ENCODE measurements around the gene WDR18.

DNA sequence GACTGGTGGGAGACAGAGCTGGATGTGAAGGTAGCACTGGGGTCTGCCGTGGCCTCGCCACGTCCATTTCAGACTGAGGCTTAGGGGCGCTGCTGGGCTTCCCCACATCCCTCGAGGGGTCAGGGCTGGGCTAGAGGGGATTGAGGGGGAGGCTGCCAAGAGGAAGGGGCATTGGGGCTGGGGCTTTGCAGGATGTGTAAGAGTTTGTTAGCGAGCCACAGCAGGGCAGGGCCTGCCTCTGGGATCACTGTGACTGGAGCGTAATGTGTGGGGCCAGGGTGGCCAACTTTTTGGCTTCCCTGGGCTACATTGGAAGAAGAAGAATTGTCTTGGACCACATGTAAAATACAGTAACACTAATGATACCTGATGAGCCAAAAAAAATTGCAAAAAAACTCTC, 44.2 kb upstream of the WDR18 start:
- TF ChIP-seq EP300 (conservative IDR thresholded peaks at IDR 0.05; ENCODE audit: poor library complexity, severe bottlenecking) (no peak), CTCF (IDR thresholded peaks at IDR 0.05; ENCODE audit: poor library complexity, severe bottlenecking) (no peak), RAD21 (conservative IDR thresholded peaks at IDR 0.05) (no peak), POLR2AphosphoS5 (IDR thresholded peaks at IDR 0.05) (no peak), SMC3 (conservative IDR thresholded peaks at IDR 0.05; ENCODE audit: poor library complexity) (no peak)
- TF ChIP-seq, protein P1, sequence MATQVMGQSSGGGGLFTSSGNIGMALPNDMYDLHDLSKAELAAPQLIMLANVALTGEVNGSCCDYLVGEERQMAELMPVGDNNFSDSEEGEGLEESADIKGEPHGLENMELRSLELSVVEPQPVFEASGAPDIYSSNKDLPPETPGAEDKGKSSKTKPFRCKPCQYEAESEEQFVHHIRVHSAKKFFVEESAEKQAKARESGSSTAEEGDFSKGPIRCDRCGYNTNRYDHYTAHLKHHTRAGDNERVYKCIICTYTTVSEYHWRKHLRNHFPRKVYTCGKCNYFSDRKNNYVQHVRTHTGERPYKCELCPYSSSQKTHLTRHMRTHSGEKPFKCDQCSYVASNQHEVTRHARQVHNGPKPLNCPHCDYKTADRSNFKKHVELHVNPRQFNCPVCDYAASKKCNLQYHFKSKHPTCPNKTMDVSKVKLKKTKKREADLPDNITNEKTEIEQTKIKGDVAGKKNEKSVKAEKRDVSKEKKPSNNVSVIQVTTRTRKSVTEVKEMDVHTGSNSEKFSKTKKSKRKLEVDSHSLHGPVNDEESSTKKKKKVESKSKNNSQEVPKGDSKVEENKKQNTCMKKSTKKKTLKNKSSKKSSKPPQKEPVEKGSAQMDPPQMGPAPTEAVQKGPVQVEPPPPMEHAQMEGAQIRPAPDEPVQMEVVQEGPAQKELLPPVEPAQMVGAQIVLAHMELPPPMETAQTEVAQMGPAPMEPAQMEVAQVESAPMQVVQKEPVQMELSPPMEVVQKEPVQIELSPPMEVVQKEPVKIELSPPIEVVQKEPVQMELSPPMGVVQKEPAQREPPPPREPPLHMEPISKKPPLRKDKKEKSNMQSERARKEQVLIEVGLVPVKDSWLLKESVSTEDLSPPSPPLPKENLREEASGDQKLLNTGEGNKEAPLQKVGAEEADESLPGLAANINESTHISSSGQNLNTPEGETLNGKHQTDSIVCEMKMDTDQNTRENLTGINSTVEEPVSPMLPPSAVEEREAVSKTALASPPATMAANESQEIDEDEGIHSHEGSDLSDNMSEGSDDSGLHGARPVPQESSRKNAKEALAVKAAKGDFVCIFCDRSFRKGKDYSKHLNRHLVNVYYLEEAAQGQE (IDR thresholded peaks at IDR 0.05; ENCODE audit: borderline replicate concordance): no peak
